Effector memory CD8-positive, alpha-beta T cell (primary cell): ENCODE results near the gene POTEI.
"Not testable (repeated sequence)": the region's sequence is repeated elsewhere in the genome, so short reads cannot be mapped to it uniquely, and the experiment has no call there.

Experiments
- ATAC-seq: fragments of 150-1000 bp; cut with Tn5 transposase; replicated peaks from 2 replicates; pipeline ENCODE4 v1.10.0; 2021; ENCODE audit warnings: mild to moderate bottlenecking, moderate library complexity
- DNase-seq, 3 experiments: peaks; one replicate each; pipeline ENCODE4 v3.0.0; 2021
- H3K27ac Mint-ChIP-seq, 2 donors: one replicate each; pipeline ENCODE4 v1.8.0; 2022; ENCODE audit warnings: mild to moderate bottlenecking in 2 of 2, mixed read lengths in 2 of 2, moderate library complexity in 2 of 2
- H3K27me3 Mint-ChIP-seq, 2 donors: one replicate each; pipeline ENCODE4 v1.8.0; 2022; ENCODE audit warnings: mixed read lengths in 2 of 2
- H3K36me3 Mint-ChIP-seq: one replicate; pipeline ENCODE4 v1.8.0; 2022; ENCODE audit warnings: mild to moderate bottlenecking, moderate library complexity, mixed read lengths; ENCODE audit not compliant: insufficient read depth
- H3K4me1 Mint-ChIP-seq, 2 donors: one replicate each; pipeline ENCODE4 v1.8.0; 2022; ENCODE audit warnings: low read depth in 2 of 2, mixed read lengths in 2 of 2
- H3K4me3 Mint-ChIP-seq, 2 donors: one replicate each; pipeline ENCODE4 v1.8.0; 2022; ENCODE audit warnings: mild to moderate bottlenecking in 2 of 2, mixed read lengths in 2 of 2, moderate library complexity in 2 of 2
- H3K9me3 Mint-ChIP-seq, 2 donors: one replicate each; pipeline ENCODE4 v1.8.0; 2022; ENCODE audit warnings: mixed read lengths in 2 of 2

Gene POTEI

GRCh38 chr2:130450366-130450765, 58.8 kb downstream of the POTEI start:
- not testable (repeated sequence) for H3K4me3 Mint-ChIP-seq, H3K9me3 Mint-ChIP-seq, DNase-seq, H3K4me1 Mint-ChIP-seq, H3K27ac Mint-ChIP-seq, H3K27me3 Mint-ChIP-seq, H3K36me3 Mint-ChIP-seq, ATAC-seq

GRCh38 chr2:130427631-130428030, 81.5 kb downstream of the POTEI start:
- DNase-seq, H3K27me3 Mint-ChIP-seq, H3K36me3 Mint-ChIP-seq, H3K27ac Mint-ChIP-seq, H3K4me1 Mint-ChIP-seq, H3K9me3 Mint-ChIP-seq: not testable (repeated sequence)
- H3K4me3 Mint-ChIP-seq: peak overlapping the region; percentile 33 to 74
- ATAC-seq: peak; percentile 27

DNA sequence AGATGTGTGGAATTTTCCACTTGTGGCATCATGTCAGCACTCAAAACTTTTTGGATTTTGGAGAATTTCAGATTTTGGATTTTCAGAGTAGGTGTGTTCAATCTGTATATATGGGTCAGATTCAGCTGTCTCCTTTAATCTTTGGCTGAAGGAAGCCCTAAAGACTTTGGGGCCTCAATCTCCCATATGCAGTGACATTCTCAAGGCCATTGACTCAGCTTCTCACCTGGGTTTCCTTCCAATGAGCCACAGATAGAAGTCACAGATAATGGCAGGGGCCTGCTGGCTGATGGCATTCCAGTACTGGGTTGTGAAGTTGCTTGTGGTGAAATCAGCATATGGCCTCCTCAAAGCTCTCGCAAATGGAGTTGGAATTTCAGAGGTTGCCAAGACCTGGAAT, 90.3 kb downstream of the POTEI start:
- H3K4me1 Mint-ChIP-seq, H3K4me3 Mint-ChIP-seq, H3K27me3 Mint-ChIP-seq, ATAC-seq, H3K36me3 Mint-ChIP-seq, H3K9me3 Mint-ChIP-seq, H3K27ac Mint-ChIP-seq, DNase-seq: not testable (repeated sequence)

GRCh38 chr2:130416693-130417092, 92.4 kb downstream of the POTEI start:
- peak in 2 of 3 experiments; percentile 17 to 20 for DNase-seq
- not testable (repeated sequence) for H3K9me3 Mint-ChIP-seq, H3K4me1 Mint-ChIP-seq, H3K27me3 Mint-ChIP-seq, H3K4me3 Mint-ChIP-seq, H3K36me3 Mint-ChIP-seq, H3K27ac Mint-ChIP-seq, ATAC-seq
